Measurements from ENCODE around the gene JMJD6.
A peak's percentile ranks its signal among the peaks of the same experiment; 100 is the strongest.

Gene JMJD6

DNA sequence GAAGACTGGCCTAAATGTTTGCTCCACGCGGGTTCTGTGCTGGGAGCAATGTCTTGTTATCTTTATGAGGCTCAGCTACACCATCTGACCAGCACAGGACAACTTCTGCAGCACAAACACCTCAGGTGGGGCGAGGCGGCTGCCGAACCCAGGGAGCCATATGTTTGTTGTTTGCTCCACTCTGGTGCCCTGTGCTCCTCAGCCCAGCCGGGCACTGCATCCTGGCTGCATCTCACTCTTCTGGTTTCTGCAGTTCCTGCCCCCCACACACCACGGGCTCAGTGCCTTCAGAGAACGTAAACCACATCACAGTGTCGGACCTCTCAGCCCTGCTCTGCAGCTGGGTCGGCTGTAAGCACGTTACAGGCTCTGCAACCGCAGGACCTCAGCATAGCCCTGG is 48.1 kb downstream of the JMJD6 start:
- DNase-seq: peak in 1 of 2 experiments; percentile 9

DNA sequence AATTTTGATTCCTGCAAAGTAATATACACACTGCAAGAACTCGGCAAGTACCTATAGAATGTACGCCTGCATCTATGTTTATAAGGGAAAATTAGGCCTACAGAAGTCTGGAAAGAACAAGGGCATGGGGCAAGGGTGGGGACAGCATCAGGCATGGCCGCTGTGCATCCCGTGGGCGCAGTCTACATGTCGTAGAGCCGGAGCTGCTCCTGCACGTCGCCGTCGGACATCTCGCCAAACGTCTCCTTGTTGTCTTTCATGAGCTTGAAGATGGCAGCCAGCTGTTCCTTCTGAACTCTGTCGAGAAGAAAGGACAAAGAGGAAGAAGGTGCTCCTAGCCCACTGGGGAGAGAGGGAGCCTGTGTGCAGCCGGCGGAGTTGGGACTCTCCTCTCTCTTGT is 49.0 kb downstream of the JMJD6 start:
- DNase-seq: no peak

DNA sequence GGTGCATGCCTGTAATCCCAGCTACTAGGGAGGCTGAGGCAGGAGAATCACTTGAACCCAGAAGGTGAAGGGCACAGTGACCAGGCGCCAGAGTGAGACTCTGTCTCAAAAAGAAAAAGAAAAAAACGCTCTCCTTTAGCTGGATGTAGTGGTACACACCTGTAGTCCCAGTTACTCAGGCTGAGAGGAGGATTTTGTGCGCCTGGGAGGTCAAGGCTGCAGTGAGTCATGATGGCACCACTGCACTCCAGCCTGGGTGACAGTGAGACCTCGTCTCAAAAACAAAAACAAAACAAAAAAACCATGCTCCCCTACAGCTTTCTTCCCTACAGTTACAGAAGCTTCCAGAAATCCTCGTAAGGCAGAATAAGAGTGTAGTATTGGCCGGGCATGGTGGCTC is 49.8 kb downstream of the JMJD6 start:
- no peak for DNase-seq

DNA sequence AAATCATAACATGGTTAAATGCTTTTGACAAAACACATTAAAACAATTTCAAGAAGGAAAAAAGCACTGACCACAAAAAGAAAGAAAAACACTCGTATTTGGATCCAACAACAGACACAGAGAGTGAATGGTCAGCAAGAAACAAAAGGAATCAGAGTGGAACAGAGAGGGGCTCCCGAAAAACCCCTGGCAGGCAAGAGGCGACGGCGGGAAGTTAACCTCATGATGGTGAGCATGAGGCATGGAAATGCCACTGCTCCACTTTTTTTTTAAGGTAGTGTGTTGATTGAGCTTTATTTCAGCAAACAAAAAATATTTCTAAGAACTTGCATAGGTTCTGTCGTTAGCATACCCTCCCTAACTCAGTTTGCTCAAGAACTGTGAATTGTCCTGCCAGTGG is 50.8 kb downstream of the JMJD6 start:
- no peak for DNase-seq

DNA sequence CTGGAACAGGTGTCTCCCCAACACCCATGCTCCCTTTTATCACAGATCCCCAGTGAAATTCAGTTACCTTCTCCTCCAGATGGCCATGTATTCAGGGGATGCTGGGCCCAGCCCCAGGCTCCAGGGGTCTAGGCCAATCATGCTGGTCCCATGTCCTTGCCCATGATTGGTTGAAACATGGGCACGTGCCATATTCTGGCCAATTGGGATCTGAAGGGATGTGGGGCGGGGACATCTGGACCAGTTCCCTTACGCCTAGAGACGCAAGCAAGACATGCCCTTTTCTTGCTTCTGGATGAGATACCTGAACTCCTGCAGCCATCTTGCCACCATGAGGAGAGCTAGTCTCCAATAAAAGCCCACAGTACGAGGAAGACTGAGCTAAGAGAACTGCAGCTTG is 51.8 kb downstream of the JMJD6 start:
- no peak for DNase-seq

DNA sequence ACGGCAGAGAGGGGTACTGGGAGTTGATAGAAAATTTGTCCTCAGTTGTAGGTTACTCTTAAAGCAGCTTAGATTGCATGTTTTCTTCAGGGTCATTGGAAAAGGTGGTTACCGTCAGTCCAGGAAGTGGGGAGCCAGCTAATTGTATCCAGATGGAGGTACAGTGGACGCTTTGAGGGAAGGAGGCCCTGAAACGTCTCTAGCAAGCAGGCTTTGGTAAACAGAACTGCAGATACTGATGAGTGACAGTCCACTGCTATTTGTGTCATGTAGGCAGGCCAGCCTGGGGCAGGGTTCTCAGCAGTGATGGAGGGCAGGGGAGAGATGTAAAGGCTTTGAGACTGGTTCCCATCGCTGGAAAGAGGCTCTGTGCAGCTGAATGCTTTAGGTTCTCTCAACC is 52.7 kb downstream of the JMJD6 start:
- DNase-seq: no peak

DNA sequence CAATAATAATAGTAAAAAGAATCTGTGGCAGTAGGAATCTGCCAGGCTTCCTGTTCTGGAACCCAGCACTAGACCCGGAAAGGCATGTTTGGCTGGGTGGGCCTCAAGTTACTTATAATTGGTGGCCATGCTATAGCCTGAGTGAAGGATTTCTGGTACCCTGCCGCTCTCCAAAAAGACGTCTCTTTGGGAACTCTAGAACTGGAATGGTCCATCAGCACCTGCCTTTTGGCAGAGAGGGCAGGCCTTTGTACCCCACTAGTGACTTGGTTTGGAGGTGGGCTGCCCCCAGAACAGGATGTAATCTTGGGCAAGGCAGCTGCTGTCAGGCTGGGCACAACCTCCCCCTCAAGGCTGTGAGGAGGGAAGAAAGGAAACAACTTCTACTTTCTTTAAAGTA is 53.5 kb downstream of the JMJD6 start:
- no peak for DNase-seq

DNA sequence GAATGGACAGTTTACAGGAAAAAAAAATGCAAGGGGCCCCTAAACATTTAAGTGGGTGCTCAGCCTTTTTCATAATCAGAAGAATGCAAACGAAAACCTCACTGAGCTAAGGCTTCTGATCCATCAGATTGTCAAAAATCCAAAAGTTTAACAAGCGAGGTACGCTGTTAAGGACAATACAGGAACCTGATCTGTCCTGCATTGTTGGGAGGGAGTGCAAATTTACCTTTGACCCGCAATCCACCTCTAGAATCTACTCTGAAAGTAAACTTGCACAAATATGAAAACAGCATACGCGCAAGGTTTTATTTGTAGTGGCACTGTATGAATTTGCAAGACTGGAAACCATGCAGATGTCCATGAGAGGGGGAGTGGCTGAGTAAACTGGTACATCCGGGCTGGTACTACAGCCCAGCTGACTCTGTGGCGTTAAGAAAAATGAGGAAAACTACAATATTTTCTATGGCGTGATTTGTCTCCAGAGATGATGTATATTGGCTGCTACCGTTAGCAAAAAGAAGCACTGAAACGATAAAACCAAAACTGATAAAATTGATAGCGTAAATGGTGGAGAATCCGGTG is 54.0 kb downstream of the JMJD6 start:
- DNase-seq: no peak

DNA sequence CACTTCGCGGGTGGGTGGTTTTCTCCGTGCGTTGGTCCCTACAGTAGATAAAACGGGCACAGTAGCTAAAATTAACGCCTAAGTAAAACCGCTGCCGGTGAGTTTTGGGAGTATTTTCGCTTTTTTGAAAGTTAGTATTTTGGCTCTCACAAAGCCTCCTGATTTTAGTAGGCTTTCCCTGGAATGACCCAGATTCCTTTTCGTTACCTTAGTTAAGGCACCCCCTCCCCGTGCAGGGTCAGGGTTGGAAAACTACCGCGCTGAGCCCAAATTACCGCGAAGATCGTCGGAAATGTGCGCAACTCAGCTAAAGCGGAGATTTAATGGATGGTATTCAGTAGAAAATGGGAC is 54.5 kb downstream of the JMJD6 start:
- DNase-seq: no peak

DNA sequence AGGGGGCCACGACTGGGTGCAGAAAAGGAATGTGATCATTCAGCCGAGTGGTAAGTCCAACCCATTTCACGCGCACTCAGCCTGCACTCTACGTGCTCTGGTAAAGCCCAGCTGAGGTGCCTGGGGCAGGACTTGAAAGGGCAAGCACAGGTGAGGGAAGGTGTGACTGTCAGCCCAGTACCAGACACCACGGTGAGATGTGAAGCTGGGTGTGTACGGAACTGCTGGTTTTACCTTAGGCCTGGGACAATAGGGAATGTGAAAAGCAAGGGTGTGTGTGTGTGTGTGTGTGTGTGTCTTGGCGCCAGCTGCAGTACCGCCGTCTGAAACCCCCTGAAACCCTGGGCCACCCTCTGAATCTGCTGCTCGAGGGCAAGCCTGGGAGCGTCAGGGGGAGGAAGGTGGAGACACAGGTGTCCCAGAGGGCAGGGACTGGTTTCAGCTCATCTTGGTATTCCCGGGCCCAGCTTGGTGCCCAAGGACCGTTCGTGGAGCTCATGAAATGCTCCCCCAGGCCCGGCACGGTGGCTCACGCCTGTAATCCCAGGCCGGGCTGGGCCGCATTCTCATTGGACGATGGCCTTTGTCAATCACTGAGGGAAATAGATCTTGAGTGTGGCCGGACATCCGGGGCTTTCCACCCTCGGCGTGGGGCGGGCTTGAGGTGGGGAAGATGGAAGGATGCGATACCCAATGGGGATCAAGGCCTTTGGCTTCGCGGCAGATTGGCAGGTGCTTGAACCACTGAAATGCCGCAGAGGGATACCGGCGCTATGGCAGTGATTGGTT is 55.1 kb downstream of the JMJD6 start:
- DNase-seq: peak; percentile 99

DNA sequence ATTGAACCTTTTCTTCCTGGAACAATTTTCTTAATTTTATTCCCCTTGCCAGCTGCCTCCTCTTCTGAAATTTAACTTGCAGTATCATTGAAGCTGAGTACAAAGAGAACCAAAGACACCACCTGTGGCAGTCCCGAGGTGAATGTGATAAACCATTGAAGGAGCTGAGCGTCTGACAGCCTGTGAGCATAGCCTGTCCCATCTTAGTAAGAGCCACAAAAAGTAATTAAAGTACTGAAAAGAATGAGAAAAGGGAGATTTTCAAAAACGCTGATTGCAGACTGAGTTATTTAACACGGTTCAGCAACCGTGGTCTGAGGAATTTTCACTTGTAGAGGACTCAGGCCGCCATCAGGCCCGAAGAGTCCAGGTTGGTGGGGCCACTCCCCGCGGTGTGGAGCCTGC is 55.7 kb downstream of the JMJD6 start:
- DNase-seq: no peak

DNA sequence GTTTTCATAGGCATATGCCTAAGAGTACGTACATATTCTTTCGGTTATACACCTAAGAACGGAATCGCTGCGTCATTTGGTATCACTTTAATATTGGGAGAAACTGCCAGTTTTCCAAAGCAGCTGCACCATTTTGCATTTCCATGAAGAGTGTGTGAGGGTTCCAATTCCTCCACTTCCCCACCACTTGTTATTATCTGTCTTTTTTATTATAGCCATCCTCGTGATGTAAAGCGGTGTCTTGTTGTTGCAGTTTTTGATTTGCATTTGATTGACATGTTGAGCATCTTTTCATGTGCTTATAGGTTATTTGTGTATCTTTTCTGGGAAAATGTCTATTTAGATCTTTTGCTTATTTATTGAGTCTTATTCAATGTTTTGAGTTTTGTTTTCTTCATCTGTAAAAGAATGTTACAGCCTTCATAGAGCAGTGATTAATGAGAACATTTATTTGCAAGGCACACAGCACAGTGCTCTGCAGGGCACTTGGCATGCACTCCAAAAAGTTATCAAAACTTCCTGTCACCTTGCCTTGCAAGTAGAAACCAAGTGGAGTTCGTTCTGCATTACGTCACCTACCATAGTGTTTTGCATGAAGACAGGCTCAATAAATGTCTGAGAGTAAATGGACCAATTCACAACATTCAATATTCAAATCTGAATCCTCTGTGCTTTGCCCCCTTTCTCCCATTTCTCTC is 56.2 kb downstream of the JMJD6 start:
- DNase-seq: no peak

Data from activated CD4-positive, alpha-beta T cell treated with anti-CD3 and anti-CD28 coated beads, Interleukin-2, amount 50 U/mL, for 4 hours (primary cell).